GM12872 (cell line): ENCODE measurements around the gene ABHD5.

Source experiments
- TF ChIP-seq, protein P1 (sequence below): IDR thresholded peaks from 3 replicates; pipeline ENCODE4 v1.5.1; 2011; ENCODE audit warnings: low read depth, mild to moderate bottlenecking, low read length, moderate library complexity; ENCODE audit not compliant: insufficient read depth

ABHD5 gene

DNA sequence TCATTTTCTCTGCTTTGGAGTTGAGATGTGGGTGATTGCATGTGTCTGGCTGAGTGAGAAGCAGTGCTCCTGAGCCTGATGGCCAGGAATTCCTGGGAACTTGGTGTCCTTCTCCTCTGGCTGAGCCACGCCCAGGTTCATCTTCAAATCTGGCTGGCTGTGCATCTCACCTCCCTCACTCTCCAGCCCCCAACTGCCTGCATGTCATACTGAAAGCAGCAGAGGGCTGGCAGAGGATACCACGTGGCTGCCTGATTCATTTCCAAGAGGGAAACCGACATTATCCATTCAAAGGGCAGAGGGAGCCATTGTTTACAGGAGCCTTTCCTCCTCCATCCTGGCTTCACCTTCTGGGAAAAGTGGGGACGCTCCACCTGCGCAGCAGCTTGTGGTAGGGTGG lies 57.4 kb downstream of the ABHD5 start:
- TF ChIP-seq, protein P1, sequence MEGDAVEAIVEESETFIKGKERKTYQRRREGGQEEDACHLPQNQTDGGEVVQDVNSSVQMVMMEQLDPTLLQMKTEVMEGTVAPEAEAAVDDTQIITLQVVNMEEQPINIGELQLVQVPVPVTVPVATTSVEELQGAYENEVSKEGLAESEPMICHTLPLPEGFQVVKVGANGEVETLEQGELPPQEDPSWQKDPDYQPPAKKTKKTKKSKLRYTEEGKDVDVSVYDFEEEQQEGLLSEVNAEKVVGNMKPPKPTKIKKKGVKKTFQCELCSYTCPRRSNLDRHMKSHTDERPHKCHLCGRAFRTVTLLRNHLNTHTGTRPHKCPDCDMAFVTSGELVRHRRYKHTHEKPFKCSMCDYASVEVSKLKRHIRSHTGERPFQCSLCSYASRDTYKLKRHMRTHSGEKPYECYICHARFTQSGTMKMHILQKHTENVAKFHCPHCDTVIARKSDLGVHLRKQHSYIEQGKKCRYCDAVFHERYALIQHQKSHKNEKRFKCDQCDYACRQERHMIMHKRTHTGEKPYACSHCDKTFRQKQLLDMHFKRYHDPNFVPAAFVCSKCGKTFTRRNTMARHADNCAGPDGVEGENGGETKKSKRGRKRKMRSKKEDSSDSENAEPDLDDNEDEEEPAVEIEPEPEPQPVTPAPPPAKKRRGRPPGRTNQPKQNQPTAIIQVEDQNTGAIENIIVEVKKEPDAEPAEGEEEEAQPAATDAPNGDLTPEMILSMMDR, result no peak

DNA sequence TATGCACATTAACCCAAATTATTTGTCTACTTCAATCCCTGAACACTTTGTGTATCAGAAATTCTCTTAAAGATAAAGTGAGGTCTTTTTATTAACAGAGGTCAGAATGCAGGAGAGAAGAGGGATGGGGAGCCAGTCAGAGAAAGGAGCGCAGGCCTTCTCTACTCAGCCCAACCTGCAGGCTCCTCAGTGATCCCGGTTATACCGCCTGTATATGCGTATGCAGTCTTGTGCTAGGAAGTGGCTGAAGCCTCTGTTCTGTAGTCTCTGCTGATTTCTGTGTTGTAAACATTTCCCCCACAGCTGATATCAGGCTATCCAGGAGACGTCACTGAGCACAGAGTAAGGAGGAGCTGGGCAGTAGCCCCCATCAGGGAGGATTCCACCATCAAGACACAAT lies 57.9 kb downstream of the ABHD5 start:
- TF ChIP-seq, protein P1, result no peak

DNA sequence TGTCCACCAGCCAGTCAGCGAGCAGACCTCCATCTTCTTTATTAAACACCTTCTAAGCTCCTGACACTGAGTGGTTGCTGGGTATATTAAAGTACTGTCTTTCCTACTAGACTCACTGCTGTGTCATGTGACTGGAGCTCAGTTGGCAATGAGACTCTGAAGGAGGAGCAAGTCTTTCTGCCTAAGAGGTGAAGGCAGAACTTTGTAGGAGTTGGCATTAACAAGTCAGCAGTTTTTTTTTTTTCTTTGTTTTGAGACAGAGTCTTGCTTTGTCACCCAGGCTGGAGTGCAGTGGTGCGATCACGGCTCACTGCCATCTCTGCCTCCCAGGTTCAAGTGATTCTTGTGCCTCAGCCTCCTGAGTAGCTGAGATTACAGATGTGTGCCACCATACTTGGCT lies 62.2 kb downstream of the ABHD5 start:
- TF ChIP-seq, protein P1, result no peak

DNA sequence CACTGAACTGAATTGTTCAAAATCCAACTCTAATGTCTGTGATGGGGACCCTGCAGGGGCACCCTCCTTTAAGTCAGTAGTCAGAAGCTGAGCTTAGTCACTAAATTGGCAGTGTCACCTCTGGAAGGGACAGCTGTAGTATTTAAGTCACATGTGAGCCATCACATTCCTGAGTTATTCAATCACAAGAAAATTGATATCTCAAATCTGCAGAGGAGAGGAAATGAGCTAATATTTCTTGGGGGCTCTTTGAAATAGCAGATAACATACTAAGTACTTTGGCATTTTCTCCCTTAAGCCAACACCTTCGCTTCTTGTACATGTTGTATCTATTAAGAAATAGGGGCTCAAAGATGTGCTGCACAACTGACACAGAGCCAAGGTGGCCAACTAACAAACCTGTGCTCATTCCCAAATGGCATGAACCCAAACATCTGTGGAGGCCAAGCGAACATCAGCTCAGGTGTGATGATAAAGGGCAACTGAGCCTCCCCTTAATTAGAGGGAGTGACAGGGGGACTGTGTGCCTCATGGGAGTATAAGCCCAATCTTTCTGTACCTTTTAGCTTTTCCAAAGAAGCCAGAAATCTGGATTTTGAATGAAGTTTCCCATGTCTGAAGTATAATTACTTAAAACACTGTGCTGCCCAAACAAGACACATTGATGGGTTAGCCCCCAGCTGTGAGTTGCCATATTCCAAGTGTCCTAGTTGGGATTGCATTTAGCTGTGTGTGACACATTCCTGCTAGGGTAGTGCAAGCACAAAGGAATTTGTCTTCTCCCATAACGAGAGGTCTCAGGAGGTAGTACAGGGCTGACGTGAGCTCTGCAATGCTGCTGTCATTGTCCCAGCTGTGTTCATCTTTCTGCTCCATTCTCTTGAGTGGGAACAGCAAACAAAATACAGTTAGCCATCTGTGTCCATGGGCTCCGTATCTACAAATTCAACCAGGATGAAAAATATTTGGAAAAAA lies 63.3 kb downstream of the ABHD5 start:
- TF ChIP-seq, protein P1, result no peak

- TF ChIP-seq, protein P1, result no peak
Measured at GRCh38 chr3:43755516-43756200, 64.9 kb downstream of the ABHD5 start.

GRCh38 chr3:43757666-43758321 lies 67.1 kb downstream of the ABHD5 start:
- TF ChIP-seq, protein P1, result no peak
